Measurements from ENCODE around the gene PTPRN2.

PTPRN2 gene

GRCh38 chr7:157519246-157519645, 1068.4 kb downstream of the PTPRN2 start:
- no peak overlapping the region for H3K4me3 ChIP-seq (ENCODE audit: low read depth in 1 of 2, low read length in 2 of 2)
- H3K9ac ChIP-seq (ENCODE audit: low read length) = no peak overlapping the region
- no peaks in the 10 kb centered on the region for H3K4me1 ChIP-seq (ENCODE audit: insufficient read depth, low read length)
- no peaks in the 10 kb centered on the region for H3K9me3 ChIP-seq (ENCODE audit: low read length)
- H3K27me3 ChIP-seq (ENCODE audit: control insufficient read depth in 1 of 2, insufficient read depth in 2 of 2, low read length in 2 of 2) = peaks cover 0 to 10% of the 10 kb centered on the region in 2 donors
- no peak overlapping the region for H3K27ac ChIP-seq (ENCODE audit: low read depth, low read length)
- no peaks in the 10 kb centered on the region for H3K36me3 ChIP-seq (ENCODE audit: insufficient read depth, low read length)

GRCh38 chr7:157518514-157519175, 1069.0 kb downstream of the PTPRN2 start:
- Histone ChIP-seq H3K27me3 (ENCODE audit: control insufficient read depth in 1 of 2, insufficient read depth in 2 of 2, low read length in 2 of 2) (peaks cover 0 to 8% of the 10 kb centered on the region in 2 donors), H3K9ac (ENCODE audit: low read length) (no peak overlapping the region), H3K9me3 (ENCODE audit: low read length) (no peaks in the 10 kb centered on the region), H3K4me3 (ENCODE audit: low read depth in 1 of 2, low read length in 2 of 2) (no peak overlapping the region), H3K27ac (ENCODE audit: low read depth, low read length) (no peak overlapping the region), H3K36me3 (ENCODE audit: insufficient read depth, low read length) (no peaks in the 10 kb centered on the region), H3K4me1 (ENCODE audit: insufficient read depth, low read length) (no peaks in the 10 kb centered on the region)

GRCh38 chr7:157517782-157518513, 1069.7 kb downstream of the PTPRN2 start:
- Histone ChIP-seq H3K4me1 (ENCODE audit: insufficient read depth, low read length) (no peaks in the 10 kb centered on the region), H3K27me3 (ENCODE audit: control insufficient read depth in 1 of 2, insufficient read depth in 2 of 2, low read length in 2 of 2) (peaks cover 0 to 4% of the 10 kb centered on the region in 2 donors)

GRCh38 chr7:157516911-157517781, 1070.5 kb downstream of the PTPRN2 start:
- Histone ChIP-seq H3K9me3 (ENCODE audit: low read length) (no peaks in the 10 kb centered on the region), H3K27me3 (ENCODE audit: control insufficient read depth in 1 of 2, insufficient read depth in 2 of 2, low read length in 2 of 2) (peaks cover 0 to 4% of the 10 kb centered on the region in 2 donors), H3K4me3 (ENCODE audit: low read depth in 1 of 2, low read length in 2 of 2) (no peak overlapping the region), H3K36me3 (ENCODE audit: insufficient read depth, low read length) (no peaks in the 10 kb centered on the region), H3K27ac (ENCODE audit: low read depth, low read length) (no peak overlapping the region), H3K9ac (ENCODE audit: low read length) (no peak overlapping the region), H3K4me1 (ENCODE audit: insufficient read depth, low read length) (no peaks in the 10 kb centered on the region)

More at GRCh38 chr7:157517782-157518513, 1069.7 kb downstream of the PTPRN2 start:
- no peaks in the 10 kb centered on the region for H3K36me3 ChIP-seq (ENCODE audit: insufficient read depth, low read length)
- H3K9me3 ChIP-seq (ENCODE audit: low read length) = no peaks in the 10 kb centered on the region
- H3K4me3 ChIP-seq (ENCODE audit: low read depth in 1 of 2, low read length in 2 of 2) = no peak overlapping the region
- no peak overlapping the region for H3K27ac ChIP-seq (ENCODE audit: low read depth, low read length)
- no peak overlapping the region for H3K9ac ChIP-seq (ENCODE audit: low read length)

- Histone ChIP-seq H3K4me1 (ENCODE audit: insufficient read depth, low read length) (no peaks in the 10 kb centered on the region), H3K4me3 (ENCODE audit: low read depth in 1 of 2, low read length in 2 of 2) (no peak overlapping the region), H3K9ac (ENCODE audit: low read length) (no peak overlapping the region), H3K36me3 (ENCODE audit: insufficient read depth, low read length) (no peaks in the 10 kb centered on the region), H3K27ac (ENCODE audit: low read depth, low read length) (no peak overlapping the region), H3K9me3 (ENCODE audit: low read length) (no peaks in the 10 kb centered on the region), H3K27me3 (ENCODE audit: control insufficient read depth in 1 of 2, insufficient read depth in 2 of 2, low read length in 2 of 2) (peaks cover 0 to 4% of the 10 kb centered on the region in 2 donors)
Observed at GRCh38 chr7:157516311-157516710, 1071.3 kb downstream of the PTPRN2 start.

- H3K9ac ChIP-seq (ENCODE audit: low read length) = no peak overlapping the region
Observed at GRCh38 chr7:157515342-157516041, 1072.1 kb downstream of the PTPRN2 start.

GRCh38 chr7:157514746-157515145, 1072.9 kb downstream of the PTPRN2 start:
- H3K27me3 ChIP-seq (ENCODE audit: control insufficient read depth in 1 of 2, insufficient read depth in 2 of 2, low read length in 2 of 2) = peaks cover 0 to 4% of the 10 kb centered on the region in 2 donors
- H3K9me3 ChIP-seq (ENCODE audit: low read length) = no peaks in the 10 kb centered on the region
- H3K4me3 ChIP-seq (ENCODE audit: low read depth in 1 of 2, low read length in 2 of 2) = no peak overlapping the region
- H3K36me3 ChIP-seq (ENCODE audit: insufficient read depth, low read length) = no peaks in the 10 kb centered on the region
- no peaks in the 10 kb centered on the region for H3K4me1 ChIP-seq (ENCODE audit: insufficient read depth, low read length)
- no peak overlapping the region for H3K27ac ChIP-seq (ENCODE audit: low read depth, low read length)
- H3K9ac ChIP-seq (ENCODE audit: low read length) = no peak overlapping the region

More at GRCh38 chr7:157515342-157516041, 1072.1 kb downstream of the PTPRN2 start:
- no peak overlapping the region for H3K27ac ChIP-seq (ENCODE audit: low read depth, low read length)
- H3K4me1 ChIP-seq (ENCODE audit: insufficient read depth, low read length) = no peaks in the 10 kb centered on the region
- no peaks in the 10 kb centered on the region for H3K9me3 ChIP-seq (ENCODE audit: low read length)
- H3K36me3 ChIP-seq (ENCODE audit: insufficient read depth, low read length) = no peaks in the 10 kb centered on the region
- peaks cover 0 to 4% of the 10 kb centered on the region in 2 donors for H3K27me3 ChIP-seq (ENCODE audit: control insufficient read depth in 1 of 2, insufficient read depth in 2 of 2, low read length in 2 of 2)
- H3K4me3 ChIP-seq (ENCODE audit: low read depth in 1 of 2, low read length in 2 of 2) = no peak overlapping the region

GRCh38 chr7:157514306-157514705, 1073.3 kb downstream of the PTPRN2 start:
- Histone ChIP-seq H3K9ac (ENCODE audit: low read length) (no peak overlapping the region), H3K27ac (ENCODE audit: low read depth, low read length) (no peak overlapping the region), H3K27me3 (ENCODE audit: control insufficient read depth in 1 of 2, insufficient read depth in 2 of 2, low read length in 2 of 2) (peaks cover 0 to 4% of the 10 kb centered on the region in 2 donors), H3K36me3 (ENCODE audit: insufficient read depth, low read length) (no peaks in the 10 kb centered on the region), H3K4me1 (ENCODE audit: insufficient read depth, low read length) (no peaks in the 10 kb centered on the region), H3K4me3 (ENCODE audit: low read depth in 1 of 2, low read length in 2 of 2) (no peak overlapping the region), H3K9me3 (ENCODE audit: low read length) (no peaks in the 10 kb centered on the region)

- H3K4me1 ChIP-seq (ENCODE audit: insufficient read depth, low read length) = no peaks in the 10 kb centered on the region
- no peaks in the 10 kb centered on the region for H3K9me3 ChIP-seq (ENCODE audit: low read length)
- no peaks in the 10 kb centered on the region for H3K36me3 ChIP-seq (ENCODE audit: insufficient read depth, low read length)
- peaks cover 0 to 4% of the 10 kb centered on the region in 2 donors for H3K27me3 ChIP-seq (ENCODE audit: control insufficient read depth in 1 of 2, insufficient read depth in 2 of 2, low read length in 2 of 2)
- no peak overlapping the region for H3K9ac ChIP-seq (ENCODE audit: low read length)
- no peak overlapping the region for H3K4me3 ChIP-seq (ENCODE audit: low read depth in 1 of 2, low read length in 2 of 2)
- no peak overlapping the region for H3K27ac ChIP-seq (ENCODE audit: low read depth, low read length)
Observed at GRCh38 chr7:157513682-157514081, 1073.9 kb downstream of the PTPRN2 start.

GRCh38 chr7:157513162-157513621, 1074.4 kb downstream of the PTPRN2 start:
- Histone ChIP-seq H3K9ac (ENCODE audit: low read length) (no peak overlapping the region), H3K27ac (ENCODE audit: low read depth, low read length) (no peak overlapping the region), H3K9me3 (ENCODE audit: low read length) (no peaks in the 10 kb centered on the region), H3K27me3 (ENCODE audit: control insufficient read depth in 1 of 2, insufficient read depth in 2 of 2, low read length in 2 of 2) (peaks cover 0 to 4% of the 10 kb centered on the region in 2 donors), H3K36me3 (ENCODE audit: insufficient read depth, low read length) (no peaks in the 10 kb centered on the region), H3K4me3 (ENCODE audit: low read depth in 1 of 2, low read length in 2 of 2) (no peak overlapping the region), H3K4me1 (ENCODE audit: insufficient read depth, low read length) (no peaks in the 10 kb centered on the region)

Measured in muscle layer of colon (tissue), 2 donors.